A673 (cell line): ENCODE measurements around the gene FYCO1. TPM values are rescaled to one million over a fixed set of nuclear protein-coding genes. Genes with fewer than 3 reads are reported as not detected.

Experiments used
- BruUV-seq: library from RNA; stranded (reverse); fragments of 400-500 nt; replicated peaks from 2 replicates; lab custom pipeline; 2021; lab: Mats Ljungman, UMichigan
- CTCF ChIA-PET: fragments of 300-600 bp; sonication (Branson Sonifier 250); formaldehyde crosslinking; loops from one replicate; lab custom pipeline; 2022; ENCODE audit warnings: antibody characterized with exemption; lab: Charles Lee
- POLR2A ChIA-PET: fragments of 300-600 bp; sonication (Branson Sonifier 250); formaldehyde crosslinking; loops from one replicate; lab custom pipeline; 2022; ENCODE audit warnings: antibody characterized with exemption; ENCODE audit not compliant: low non-redundant PET; lab: Charles Lee
- DNase-seq: peaks from one replicate; pipeline ENCODE4 v3.0.0-alpha.2; 2015; ENCODE audit warnings: low spot score
- H3K27ac ChIP-seq: fragments of 200-600 bp; sonication (generic); 2 replicates; pipeline ENCODE4 v1.5.1; 2016; ENCODE audit warnings: mixed run types, low read depth, mild to moderate bottlenecking, mixed read lengths, antibody characterized with exemption, low read length; ENCODE audit not compliant: poor library complexity, severe bottlenecking
- H3K27me3 ChIP-seq: fragments of 200-600 bp; sonication (generic); replicated peaks from 2 replicates; pipeline ENCODE4 v1.6.1; 2017; ENCODE audit warnings: mixed run types, low read depth, mild to moderate bottlenecking, mixed read lengths, antibody characterized with exemption, low read length; ENCODE audit not compliant: insufficient read depth, poor library complexity
- H3K36me3 ChIP-seq: fragments of 200-600 bp; sonication (generic); 2 replicates; pipeline ENCODE4 v1.6.1; 2016; ENCODE audit warnings: mixed run types, mild to moderate bottlenecking, mixed read lengths, antibody characterized with exemption, low read length; ENCODE audit not compliant: insufficient read depth, poor library complexity, severe bottlenecking
- H3K4me1 ChIP-seq: fragments of 200-600 bp; sonication (generic); 2 replicates; pipeline ENCODE4 v1.6.1; 2017; ENCODE audit warnings: mixed run types, mild to moderate bottlenecking, mixed read lengths, antibody characterized with exemption, low read length; ENCODE audit not compliant: insufficient read depth, poor library complexity, severe bottlenecking
- H3K4me3 ChIP-seq: fragments of 200-600 bp; sonication (generic); 2 replicates; pipeline ENCODE4 v1.5.1; 2016; ENCODE audit warnings: low read depth, mixed run types, mild to moderate bottlenecking, mixed read lengths, low read length; ENCODE audit not compliant: poor library complexity, severe bottlenecking
- H3K9me3 ChIP-seq: fragments of 200-600 bp; sonication (generic); 2 replicates; pipeline ENCODE4 v1.6.1; 2016; ENCODE audit warnings: mixed run types, low read depth, mild to moderate bottlenecking, mixed read lengths, antibody characterized with exemption, low read length; ENCODE audit not compliant: poor library complexity, severe bottlenecking
- CTCF ChIP-seq: fragments of 300-800, 200-600 bp; sonication (generic); conservative IDR thresholded peaks from 2 replicates; pipeline ENCODE4 v1.5.1; 2017; ENCODE audit warnings: low read depth, mild to moderate bottlenecking, antibody characterized with exemption, low read length, moderate library complexity, mixed read lengths
- EZH2 ChIP-seq: fragments of 200-600 bp; sonication (generic); IDR thresholded peaks from 2 replicates; pipeline ENCODE4 v1.6.1; 2017; ENCODE audit warnings: borderline replicate concordance, low read depth, mild to moderate bottlenecking, mixed read lengths, antibody characterized with exemption, low read length; ENCODE audit not compliant: poor library complexity, severe bottlenecking
- intact Hi-C: fragments of 100-400 bp; cut with micrococcal nuclease; formaldehyde crosslinking; loops from one replicate; pipeline ENCODE4 v1.10.0; 2022; ENCODE audit not compliant: unreplicated experiment
- total RNA-seq: library from RNA; stranded (reverse); gene quantifications from 2 replicates; pipeline ENCODE4 v1.2.3, GENCODE V29; 2021

Gene FYCO1
- total RNA-seq, 1 experiment from 2014 or later, result 7.4 TPM

DNA sequence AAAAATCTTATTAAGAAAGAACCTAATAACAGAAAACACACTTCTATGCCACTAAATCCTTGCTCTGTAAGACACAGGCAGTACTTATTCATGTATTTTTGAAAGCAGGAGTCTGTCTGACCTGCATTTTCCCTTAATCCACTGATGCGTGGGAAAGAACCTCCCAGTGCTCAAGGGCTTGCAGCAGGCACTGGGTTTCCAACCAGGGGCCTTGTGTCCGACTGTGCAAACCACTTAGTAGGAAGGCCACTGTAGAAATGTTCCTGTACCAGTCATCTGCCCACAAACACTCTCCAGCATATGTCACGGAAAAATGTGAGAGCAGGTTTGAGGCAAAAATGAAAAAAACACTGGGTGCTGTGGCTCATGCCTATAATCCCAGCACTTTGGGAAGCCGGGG is 39.9 kb downstream of the FYCO1 start:
- no TSS peak for BruUV-seq
- POLR2A ChIA-PET, result no interaction called here
- no peak for DNase-seq
- Histone ChIP-seq H3K27ac (no peak overlapping the region), H3K36me3 (peaks cover 3% of the 10 kb centered on the region), H3K4me3 (no peak overlapping the region), H3K27me3 (no peaks in the 10 kb centered on the region), H3K9me3 (no peaks in the 10 kb centered on the region), H3K4me1 (no peaks in the 10 kb centered on the region)
- no peak for TF ChIP-seq EZH2
- CTCF ChIA-PET, result no interaction called here
- intact Hi-C loops, result no loop called here

- H3K36me3 ChIP-seq, result peaks cover 2% of the 10 kb centered on the region
- no peak for TF ChIP-seq CTCF
- no peak for TF ChIP-seq EZH2
- CTCF ChIA-PET, result no interaction called here
- no TSS peak for BruUV-seq
- POLR2A ChIA-PET, result no interaction called here
- no peaks in the 10 kb centered on the region for H3K4me1 ChIP-seq
- H3K27ac ChIP-seq, result no peak overlapping the region
- H3K27me3 ChIP-seq, result no peaks in the 10 kb centered on the region
- H3K4me3 ChIP-seq, result no peak overlapping the region
- intact Hi-C loops, result no loop called here
- no peaks in the 10 kb centered on the region for H3K9me3 ChIP-seq
- no peak for DNase-seq
Observed at GRCh38 chr3:45955017-45955647, 40.5 kb downstream of the FYCO1 start.

GRCh38 chr3:45954306-45954705 is 41.3 kb downstream of the FYCO1 start:
- Histone ChIP-seq H3K9me3 (no peaks in the 10 kb centered on the region), H3K36me3 (peaks cover 2% of the 10 kb centered on the region), H3K4me3 (no peak overlapping the region), H3K4me1 (no peaks in the 10 kb centered on the region), H3K27ac (no peak overlapping the region), H3K27me3 (no peaks in the 10 kb centered on the region)
- no peak for DNase-seq
- ChIA-PET CTCF (no interaction called here), POLR2A (no interaction called here)
- no TSS peak for BruUV-seq
- intact Hi-C loops, result no loop called here
- TF ChIP-seq CTCF (no peak), EZH2 (no peak)

- H3K9me3 ChIP-seq, result no peaks in the 10 kb centered on the region
- CTCF ChIA-PET, result no interaction called here
- POLR2A ChIA-PET, result no interaction called here
- no peak overlapping the region for H3K4me3 ChIP-seq
- H3K36me3 ChIP-seq, result peaks cover 2% of the 10 kb centered on the region
- DNase-seq, result no peak
- TF ChIP-seq CTCF (no peak), EZH2 (no peak)
- no TSS peak for BruUV-seq
- H3K27ac ChIP-seq, result no peak overlapping the region
- no peaks in the 10 kb centered on the region for H3K27me3 ChIP-seq
- intact Hi-C loops, result no loop called here
- H3K4me1 ChIP-seq, result no peaks in the 10 kb centered on the region
Observed at GRCh38 chr3:45953536-45953935, 42.1 kb downstream of the FYCO1 start.
